ENCODE data around the gene MRPL49.
A peak's percentile ranks its signal among the peaks of the same experiment; 100 is the strongest.

DNA sequence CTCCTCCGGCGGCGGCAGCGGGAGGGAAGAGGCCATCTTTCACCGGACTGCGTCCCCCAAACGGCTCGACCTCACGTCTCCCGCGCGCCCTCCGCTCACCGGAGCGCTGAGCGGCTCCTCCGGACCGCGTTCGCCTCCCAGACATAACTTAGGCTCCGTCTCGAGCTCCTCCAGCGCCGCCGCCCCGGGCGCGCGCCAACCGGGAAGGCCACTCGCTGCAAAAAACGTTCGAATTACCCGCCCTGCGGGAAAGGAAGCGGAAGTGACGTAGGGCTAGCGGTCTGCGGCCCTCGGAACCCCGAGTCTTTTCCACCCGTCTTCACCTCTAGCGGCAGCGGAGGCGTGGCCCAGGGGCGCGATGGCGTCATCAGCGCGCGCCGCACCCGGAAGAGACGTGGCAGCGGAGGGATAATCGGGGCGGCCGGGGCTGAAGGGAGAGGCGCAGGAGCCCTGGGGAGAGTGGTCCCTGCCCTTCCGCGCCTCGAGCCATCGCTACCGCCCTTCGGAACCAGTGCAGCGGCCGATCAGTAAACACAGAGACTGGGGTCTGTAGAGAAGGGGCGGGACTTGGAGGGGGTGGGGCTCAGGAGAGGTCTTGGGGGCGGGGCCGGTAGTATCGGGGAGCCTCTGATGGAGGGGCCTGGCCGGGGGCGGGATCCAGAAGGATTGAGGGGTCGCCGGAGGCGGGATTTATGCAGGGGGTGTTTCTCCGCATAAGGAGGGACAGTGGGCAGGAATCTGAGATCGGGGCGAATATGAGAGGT, 38.1 kb upstream of the MRPL49 start, which contains the start of the genes CDCA5 and ZFPL1:
- TF ChIP-seq, protein P1, sequence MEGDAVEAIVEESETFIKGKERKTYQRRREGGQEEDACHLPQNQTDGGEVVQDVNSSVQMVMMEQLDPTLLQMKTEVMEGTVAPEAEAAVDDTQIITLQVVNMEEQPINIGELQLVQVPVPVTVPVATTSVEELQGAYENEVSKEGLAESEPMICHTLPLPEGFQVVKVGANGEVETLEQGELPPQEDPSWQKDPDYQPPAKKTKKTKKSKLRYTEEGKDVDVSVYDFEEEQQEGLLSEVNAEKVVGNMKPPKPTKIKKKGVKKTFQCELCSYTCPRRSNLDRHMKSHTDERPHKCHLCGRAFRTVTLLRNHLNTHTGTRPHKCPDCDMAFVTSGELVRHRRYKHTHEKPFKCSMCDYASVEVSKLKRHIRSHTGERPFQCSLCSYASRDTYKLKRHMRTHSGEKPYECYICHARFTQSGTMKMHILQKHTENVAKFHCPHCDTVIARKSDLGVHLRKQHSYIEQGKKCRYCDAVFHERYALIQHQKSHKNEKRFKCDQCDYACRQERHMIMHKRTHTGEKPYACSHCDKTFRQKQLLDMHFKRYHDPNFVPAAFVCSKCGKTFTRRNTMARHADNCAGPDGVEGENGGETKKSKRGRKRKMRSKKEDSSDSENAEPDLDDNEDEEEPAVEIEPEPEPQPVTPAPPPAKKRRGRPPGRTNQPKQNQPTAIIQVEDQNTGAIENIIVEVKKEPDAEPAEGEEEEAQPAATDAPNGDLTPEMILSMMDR (IDR thresholded peaks at IDR 0.05): peak in 1 of 5 experiments; percentile 61
- TF ChIP-seq POLR2A (IDR thresholded peaks at IDR 0.05): peak in 1 of 2 donors; percentile 59
